GM12874 (cell line): ENCODE data around the gene SGMS1.

ENCODE experiments used
- TF ChIP-seq, protein P1 (sequence below): IDR thresholded peaks from 2 replicates; pipeline ENCODE4 v1.5.1; 2011; ENCODE audit warnings: low read depth, mild to moderate bottlenecking, control low read depth, low read length, moderate library complexity; ENCODE audit not compliant: insufficient read depth

The SGMS1 gene

DNA sequence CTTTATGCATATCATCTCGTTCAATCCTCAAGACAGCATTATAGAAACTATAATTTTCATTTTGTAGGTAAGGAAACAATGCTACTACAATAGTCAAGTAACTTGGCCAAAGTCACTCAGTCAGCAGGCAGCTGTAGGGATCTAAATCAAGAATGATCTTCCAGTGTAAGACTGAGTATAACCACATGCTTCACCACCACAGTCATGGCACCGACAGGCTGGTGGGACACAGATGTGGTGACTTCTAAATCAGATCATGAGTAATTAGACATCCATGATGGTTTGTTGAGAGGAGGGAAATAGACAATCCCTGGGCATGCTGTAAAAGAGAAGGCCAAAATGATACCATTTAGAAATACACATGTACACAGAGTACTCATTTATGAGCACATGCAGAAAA, 288.4 kb downstream of the SGMS1 start:
- TF ChIP-seq, protein P1, sequence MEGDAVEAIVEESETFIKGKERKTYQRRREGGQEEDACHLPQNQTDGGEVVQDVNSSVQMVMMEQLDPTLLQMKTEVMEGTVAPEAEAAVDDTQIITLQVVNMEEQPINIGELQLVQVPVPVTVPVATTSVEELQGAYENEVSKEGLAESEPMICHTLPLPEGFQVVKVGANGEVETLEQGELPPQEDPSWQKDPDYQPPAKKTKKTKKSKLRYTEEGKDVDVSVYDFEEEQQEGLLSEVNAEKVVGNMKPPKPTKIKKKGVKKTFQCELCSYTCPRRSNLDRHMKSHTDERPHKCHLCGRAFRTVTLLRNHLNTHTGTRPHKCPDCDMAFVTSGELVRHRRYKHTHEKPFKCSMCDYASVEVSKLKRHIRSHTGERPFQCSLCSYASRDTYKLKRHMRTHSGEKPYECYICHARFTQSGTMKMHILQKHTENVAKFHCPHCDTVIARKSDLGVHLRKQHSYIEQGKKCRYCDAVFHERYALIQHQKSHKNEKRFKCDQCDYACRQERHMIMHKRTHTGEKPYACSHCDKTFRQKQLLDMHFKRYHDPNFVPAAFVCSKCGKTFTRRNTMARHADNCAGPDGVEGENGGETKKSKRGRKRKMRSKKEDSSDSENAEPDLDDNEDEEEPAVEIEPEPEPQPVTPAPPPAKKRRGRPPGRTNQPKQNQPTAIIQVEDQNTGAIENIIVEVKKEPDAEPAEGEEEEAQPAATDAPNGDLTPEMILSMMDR, result no peak

DNA sequence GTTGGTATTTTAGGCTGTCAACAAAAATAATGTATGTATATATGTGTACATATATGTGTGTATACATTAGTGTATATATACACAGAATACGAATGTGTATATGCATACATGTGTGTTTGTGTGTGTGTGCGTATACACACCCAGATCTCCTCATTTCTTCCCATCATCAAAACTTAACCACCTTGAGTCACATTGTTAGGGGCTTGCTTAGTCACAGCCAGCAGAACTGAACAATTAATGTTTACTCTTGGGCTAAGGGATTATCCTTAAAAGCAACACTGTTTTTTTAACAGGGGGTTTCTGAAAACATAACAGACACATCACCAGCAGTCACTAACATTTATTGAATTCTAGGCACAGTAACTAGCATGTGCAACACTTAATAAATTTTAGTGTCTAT, 289.5 kb downstream of the SGMS1 start:
- TF ChIP-seq, protein P1, result no peak

DNA sequence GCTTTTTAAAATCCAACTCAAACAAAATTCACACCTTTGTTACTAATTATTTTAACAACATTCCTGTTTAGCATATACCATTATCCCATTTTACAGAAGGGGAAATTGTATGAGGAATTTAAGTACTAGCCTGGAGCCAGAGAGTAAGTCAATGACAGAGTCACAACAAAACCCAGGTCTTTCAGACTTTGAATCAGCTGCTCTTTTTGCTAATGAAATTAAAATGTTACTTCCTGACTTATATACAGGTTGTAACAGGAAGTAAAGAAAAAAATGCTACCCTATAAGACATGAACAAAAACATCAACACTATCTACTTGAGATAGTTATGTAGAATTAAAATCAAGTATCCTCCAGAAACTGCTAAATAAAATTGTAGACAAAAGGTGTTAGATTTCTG, 289.9 kb downstream of the SGMS1 start:
- TF ChIP-seq, protein P1, result no peak

DNA sequence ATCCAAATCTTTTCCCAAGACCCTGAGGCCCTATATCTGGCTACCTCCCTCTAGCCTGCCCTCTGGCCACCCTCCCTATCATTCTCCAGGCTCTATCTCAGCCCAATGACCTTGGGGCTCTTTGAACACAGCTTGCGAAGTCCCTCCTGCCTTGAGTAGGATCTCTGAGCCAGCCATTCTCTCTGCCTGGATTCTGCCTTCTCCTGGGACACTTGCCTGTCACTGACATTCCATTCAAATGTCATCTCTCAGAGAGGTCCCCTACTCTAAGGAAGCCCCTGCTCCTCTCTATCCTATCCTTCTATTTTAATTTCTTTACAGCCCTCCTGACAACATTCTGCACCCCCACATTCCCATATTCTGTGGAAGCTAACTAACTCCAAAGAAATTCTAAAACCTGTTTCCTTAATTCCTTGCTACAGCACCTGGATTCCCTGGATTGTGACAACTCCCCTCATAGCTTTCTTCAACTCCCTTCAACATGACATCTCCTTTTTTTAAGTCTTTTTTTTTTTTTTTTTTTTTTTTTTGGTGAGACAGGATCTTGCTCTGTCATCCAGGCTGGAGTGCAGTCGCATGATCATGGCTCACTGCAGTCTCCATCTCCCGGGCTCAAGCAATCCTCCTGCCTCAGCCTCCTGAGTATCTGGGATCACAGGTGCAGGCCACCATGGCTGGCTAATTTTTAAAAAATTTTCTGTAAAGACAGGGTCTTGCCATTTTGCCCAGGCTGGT, 291.5 kb downstream of the SGMS1 start:
- TF ChIP-seq, protein P1, result no peak

DNA sequence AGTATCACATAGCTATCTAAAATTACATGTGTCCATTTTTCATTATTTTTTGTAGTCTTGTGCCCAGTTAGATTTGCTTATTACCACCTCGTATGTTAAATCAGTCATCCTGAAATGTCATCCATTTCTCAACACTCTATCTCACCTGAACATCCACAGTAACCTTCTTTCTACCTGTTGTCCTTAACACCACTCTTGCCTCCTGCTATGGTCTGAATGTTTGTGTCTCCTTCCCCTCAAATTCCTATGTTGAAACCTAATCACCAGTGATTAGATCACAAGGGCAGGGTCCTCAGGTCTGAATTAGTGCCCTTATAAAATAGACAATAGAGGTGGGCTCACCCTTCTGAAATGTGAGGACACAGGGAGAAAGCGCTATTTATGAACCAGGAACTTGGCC, 292.3 kb downstream of the SGMS1 start:
- TF ChIP-seq, protein P1, result no peak

DNA sequence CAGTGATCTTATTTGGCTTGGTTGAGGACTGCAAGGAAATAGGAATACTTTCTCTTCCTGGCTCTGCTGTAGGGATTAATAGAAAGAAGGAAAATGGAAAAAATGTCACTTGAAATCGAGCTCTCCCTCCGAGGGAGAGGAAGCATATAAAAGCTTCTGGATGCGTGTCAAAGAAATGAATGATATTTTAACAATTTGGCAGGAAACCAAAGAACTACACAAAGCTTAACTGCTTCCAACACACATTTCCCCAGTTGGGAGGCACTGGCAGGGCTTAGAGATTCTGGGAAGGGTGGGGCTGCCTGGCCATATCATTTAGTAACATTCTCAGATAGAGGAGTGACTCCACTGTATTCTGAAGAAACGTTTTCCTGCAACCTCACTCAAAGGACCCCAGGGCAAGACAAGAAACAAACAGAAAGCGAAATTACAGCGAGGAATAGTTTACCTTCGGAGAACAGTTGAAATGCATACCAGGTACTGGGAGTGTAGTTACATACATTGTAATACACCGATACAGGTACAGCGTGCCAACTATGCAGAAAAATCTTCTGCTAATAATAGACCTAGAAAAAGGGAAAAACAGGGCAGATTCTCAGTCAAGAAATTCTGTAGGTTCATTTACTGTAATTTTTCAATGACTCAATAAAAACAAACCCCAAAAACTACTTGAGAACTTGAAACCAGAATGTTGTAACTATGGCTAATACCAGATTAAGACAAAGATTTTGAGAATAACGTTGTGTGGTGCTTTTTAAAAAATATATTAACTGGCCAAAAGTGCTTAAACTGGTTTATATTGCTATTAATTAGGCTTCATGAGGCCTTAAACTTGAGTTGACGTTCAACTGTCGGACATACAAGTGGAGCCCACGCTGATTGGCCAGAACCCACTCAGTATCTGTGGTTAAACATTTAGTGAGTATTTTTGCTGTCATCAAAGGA, 296.7 kb downstream of the SGMS1 start:
- TF ChIP-seq, protein P1, result no peak

DNA sequence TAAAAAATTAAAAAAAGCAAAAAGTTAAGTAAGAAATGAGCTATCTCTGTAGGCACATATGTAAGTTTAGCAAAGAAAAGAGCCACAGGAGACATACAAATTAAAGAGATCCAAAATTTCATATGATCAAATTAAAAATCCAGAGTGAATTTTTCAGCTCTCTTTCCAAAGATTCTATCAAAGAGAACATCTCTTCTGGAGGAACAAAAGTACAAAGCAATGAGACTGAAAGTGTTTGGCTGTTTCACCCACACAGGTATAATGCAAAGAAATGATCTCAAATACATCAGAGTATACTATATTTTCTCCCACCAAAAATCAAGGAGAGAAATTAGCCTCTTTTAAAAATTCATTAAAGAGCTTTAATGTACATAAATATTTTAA, 297.6 kb downstream of the SGMS1 start:
- TF ChIP-seq, protein P1, result no peak
